Measurements from ENCODE around the gene SLC2A9.

The SLC2A9 gene

GRCh38 chr4:10022346-10023049 lies 1.2 kb upstream of the SLC2A9 start:
- in situ Hi-C loops (cut with MboI; ENCODE audit: low sequenced_read_pairs) = no loop called here

- in situ Hi-C loops (cut with MboI; ENCODE audit: low sequenced_read_pairs) = no loop called here
Observed at GRCh38 chr4:10021653-10022023, 341 bp upstream of the SLC2A9 start.

- in situ Hi-C loops (cut with MboI; ENCODE audit: low sequenced_read_pairs) = no loop called here
Observed at GRCh38 chr4:10020106-10020505, 1.2 kb downstream of the SLC2A9 start.

GRCh38 chr4:10019521-10020051 lies 1.7 kb downstream of the SLC2A9 start:
- in situ Hi-C loops (cut with MboI; ENCODE audit: low sequenced_read_pairs) = no loop called here

GRCh38 chr4:10018818-10019461 lies 2.4 kb downstream of the SLC2A9 start:
- in situ Hi-C loops (cut with MboI; ENCODE audit: low sequenced_read_pairs) = no loop called here

GRCh38 chr4:10017037-10017893 lies 4.0 kb downstream of the SLC2A9 start:
- in situ Hi-C loops (cut with MboI; ENCODE audit: low sequenced_read_pairs) = no loop called here

- in situ Hi-C loops (cut with MboI; ENCODE audit: low sequenced_read_pairs) = no loop called here
Observed at GRCh38 chr4:10016169-10016568, 5.1 kb downstream of the SLC2A9 start.

GRCh38 chr4:10015140-10015753 lies 6.0 kb downstream of the SLC2A9 start:
- in situ Hi-C loops (cut with MboI; ENCODE audit: low sequenced_read_pairs) = no loop called here

GRCh38 chr4:10013722-10014121 lies 7.6 kb downstream of the SLC2A9 start:
- in situ Hi-C loops (cut with MboI; ENCODE audit: low sequenced_read_pairs) = no loop called here

GRCh38 chr4:10011885-10012284 lies 9.4 kb downstream of the SLC2A9 start:
- in situ Hi-C loops (cut with MboI; ENCODE audit: low sequenced_read_pairs) = no loop called here

GRCh38 chr4:10011277-10011676 lies 10.0 kb downstream of the SLC2A9 start:
- in situ Hi-C loops (cut with MboI; ENCODE audit: low sequenced_read_pairs) = no loop called here

GRCh38 chr4:10009861-10010500 lies 11.3 kb downstream of the SLC2A9 start:
- in situ Hi-C loops (cut with MboI; ENCODE audit: low sequenced_read_pairs) = no loop called here

GRCh38 chr4:10008609-10009005 lies 12.7 kb downstream of the SLC2A9 start:
- in situ Hi-C loops (cut with MboI; ENCODE audit: low sequenced_read_pairs) = no loop called here

GRCh38 chr4:10007793-10008608 lies 13.3 kb downstream of the SLC2A9 start:
- in situ Hi-C loops (cut with MboI; ENCODE audit: low sequenced_read_pairs) = no loop called here

- in situ Hi-C loops (cut with MboI; ENCODE audit: low sequenced_read_pairs) = no loop called here
Observed at GRCh38 chr4:10007436-10007740, 13.9 kb downstream of the SLC2A9 start.

GRCh38 chr4:10006601-10007435 lies 14.5 kb downstream of the SLC2A9 start:
- in situ Hi-C loops (cut with MboI; ENCODE audit: low sequenced_read_pairs) = no loop called here

- in situ Hi-C loops (cut with MboI; ENCODE audit: low sequenced_read_pairs) = no loop called here
Observed at GRCh38 chr4:10006231-10006600, 15.1 kb downstream of the SLC2A9 start.

GRCh38 chr4:10005632-10006031 lies 15.7 kb downstream of the SLC2A9 start:
- in situ Hi-C loops (cut with MboI; ENCODE audit: low sequenced_read_pairs) = no loop called here

- in situ Hi-C loops (cut with MboI; ENCODE audit: low sequenced_read_pairs) = no loop called here
Observed at GRCh38 chr4:10003666-10004065, 17.6 kb downstream of the SLC2A9 start.
